Breast epithelium (tissue), 3 donors: ENCODE measurements around the gene CTR9.

ENCODE experiments used
- POLR2A ChIP-seq: fragments of 450-650 bp; IDR thresholded peaks from one replicate; pipeline ENCODE4 v1.6.1; 2016; ENCODE audit warnings: antibody characterized with exemption, mild to moderate bottlenecking, moderate library complexity
- TF ChIP-seq, protein P1 (sequence below), 3 donors: fragments of 450-650 bp; IDR thresholded peaks; one replicate each; pipeline ENCODE4 v1.5.1; 2016 to 2017; ENCODE audit warnings: antibody characterized with exemption in 3 of 3, mild to moderate bottlenecking in 3 of 3, moderate library complexity in 3 of 3

DNA sequence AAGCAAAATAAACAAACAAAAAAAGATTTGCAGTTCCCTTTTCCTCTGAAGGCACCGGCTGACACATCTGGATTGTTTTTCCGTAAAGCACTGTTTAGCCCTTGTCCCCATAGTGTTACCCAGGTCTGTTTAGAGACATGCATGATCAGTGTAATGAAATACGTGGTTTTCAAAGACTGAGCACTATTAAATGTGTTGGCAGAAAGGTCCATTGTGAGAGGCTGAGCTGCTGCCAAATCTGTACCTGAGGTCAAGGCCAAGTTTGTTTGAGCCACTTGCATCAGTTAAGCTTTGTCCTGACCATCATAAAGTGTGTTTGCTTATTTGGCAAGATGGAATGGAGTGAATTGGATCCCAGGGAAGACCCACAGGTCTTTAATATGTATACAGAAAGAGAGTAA, 26.3 kb downstream of the CTR9 start:
- TF ChIP-seq, protein P1, sequence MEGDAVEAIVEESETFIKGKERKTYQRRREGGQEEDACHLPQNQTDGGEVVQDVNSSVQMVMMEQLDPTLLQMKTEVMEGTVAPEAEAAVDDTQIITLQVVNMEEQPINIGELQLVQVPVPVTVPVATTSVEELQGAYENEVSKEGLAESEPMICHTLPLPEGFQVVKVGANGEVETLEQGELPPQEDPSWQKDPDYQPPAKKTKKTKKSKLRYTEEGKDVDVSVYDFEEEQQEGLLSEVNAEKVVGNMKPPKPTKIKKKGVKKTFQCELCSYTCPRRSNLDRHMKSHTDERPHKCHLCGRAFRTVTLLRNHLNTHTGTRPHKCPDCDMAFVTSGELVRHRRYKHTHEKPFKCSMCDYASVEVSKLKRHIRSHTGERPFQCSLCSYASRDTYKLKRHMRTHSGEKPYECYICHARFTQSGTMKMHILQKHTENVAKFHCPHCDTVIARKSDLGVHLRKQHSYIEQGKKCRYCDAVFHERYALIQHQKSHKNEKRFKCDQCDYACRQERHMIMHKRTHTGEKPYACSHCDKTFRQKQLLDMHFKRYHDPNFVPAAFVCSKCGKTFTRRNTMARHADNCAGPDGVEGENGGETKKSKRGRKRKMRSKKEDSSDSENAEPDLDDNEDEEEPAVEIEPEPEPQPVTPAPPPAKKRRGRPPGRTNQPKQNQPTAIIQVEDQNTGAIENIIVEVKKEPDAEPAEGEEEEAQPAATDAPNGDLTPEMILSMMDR (IDR thresholded peaks at IDR 0.05), result no peak
- TF ChIP-seq POLR2A, result no peak
